HG03439 (cell line): ENCODE results near the gene RALGAPA2.

ENCODE experiments used
- ATAC-seq: cut with Tn5 transposase; IDR thresholded peaks from one replicate; pipeline ENCODE4 v1.9.1; 2021; ENCODE audit warnings: mild to moderate bottlenecking, moderate library complexity; ENCODE audit not compliant: unreplicated experiment

The RALGAPA2 gene

DNA sequence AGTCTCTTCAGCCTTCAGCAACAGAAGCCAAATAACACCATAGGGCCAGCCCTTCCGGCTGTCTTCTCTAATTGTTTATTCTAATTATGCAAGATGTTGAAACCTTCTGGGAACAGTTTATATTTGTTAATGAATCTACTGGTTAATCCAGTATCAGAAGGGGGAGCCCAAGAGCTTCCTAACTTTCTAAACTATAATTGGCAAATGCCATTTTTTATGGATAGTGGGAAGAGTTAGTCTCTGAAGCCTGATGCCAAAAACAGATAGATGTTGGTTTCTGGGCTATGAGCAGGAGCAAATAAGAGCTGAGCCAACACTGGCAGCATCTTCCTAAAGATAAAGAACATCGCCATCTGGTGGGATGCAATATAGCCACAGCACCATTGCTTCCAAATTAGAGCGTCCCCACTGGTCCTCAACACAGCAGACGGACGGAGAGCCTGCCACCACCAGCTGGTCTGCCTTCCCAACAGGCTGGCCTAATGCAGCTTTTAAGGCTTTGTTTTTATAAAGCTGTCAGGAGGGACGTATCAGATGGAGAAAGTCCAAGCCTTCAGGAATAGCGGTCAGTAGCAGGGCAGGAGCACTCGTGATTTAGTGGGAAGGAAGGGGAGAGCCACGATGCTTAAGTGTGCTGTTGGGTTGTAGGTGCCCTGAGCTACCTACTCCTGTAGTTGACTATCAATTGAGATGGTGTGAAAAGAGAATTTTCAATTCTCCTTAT is 118.8 kb downstream of the RALGAPA2 start:
- ATAC-seq: no peak

- no peak for ATAC-seq
These were observed 127.3 kb downstream of the RALGAPA2 start for GRCh38 chr20:20585146-20585545.

GRCh38 chr20:20582734-20583133 is 129.7 kb downstream of the RALGAPA2 start:
- ATAC-seq: no peak

DNA sequence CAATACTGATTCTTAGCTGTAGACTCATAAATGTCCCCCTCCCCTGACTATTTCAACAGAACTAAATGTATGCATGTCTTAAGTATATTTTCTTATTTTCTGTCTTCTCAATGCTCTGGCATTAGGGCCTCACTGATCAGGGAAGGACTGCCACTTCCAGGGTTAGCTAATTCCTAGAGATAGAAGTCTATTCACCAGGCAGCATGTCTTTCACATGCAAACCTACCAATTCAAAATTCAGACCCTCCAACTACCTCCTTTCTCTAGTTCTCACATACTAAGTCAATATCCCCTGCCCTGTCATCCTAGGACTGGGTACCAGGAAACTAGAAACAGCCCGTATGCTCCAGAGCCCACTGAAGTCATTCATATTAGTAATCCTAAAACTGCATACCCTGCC is 132.3 kb downstream of the RALGAPA2 start:
- ATAC-seq: no peak

DNA sequence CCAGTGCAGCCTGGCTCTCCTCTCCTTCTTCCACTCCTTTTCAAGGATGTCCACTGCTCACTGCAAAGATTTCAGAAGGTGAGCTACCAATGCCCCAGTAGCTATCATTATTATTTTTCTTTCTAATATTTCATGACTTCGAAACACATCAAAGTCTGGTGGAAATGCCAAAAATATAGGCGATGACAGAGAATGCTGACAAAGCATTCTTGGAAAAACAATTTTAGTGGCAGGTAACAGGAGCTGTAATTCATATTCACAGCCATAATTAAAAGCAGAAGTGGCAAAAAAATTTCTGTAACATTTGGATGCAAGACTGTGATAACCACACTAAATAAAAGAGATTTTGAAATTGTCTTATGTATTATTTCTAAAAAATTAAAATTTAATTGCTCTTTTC is 133.6 kb downstream of the RALGAPA2 start:
- ATAC-seq: no peak

DNA sequence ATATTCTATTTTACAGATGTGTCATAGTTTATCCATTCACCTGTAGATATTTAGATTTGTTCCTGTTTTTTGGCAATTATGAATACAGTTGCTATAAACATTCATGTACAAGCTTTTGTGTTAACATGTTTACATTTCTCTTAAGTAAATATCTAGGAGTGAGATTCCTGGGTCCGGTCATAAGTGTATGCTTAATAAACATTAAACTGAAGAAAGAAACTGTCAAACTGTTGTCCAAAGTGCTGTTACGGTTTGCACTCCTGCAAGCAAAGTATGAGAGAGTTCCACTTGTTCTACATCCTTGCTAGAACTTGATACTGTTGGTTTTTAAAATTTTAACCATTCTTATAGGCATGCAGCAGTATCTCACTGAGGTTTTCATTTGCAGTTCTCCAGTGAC is 138.6 kb downstream of the RALGAPA2 start:
- ATAC-seq: no peak

DNA sequence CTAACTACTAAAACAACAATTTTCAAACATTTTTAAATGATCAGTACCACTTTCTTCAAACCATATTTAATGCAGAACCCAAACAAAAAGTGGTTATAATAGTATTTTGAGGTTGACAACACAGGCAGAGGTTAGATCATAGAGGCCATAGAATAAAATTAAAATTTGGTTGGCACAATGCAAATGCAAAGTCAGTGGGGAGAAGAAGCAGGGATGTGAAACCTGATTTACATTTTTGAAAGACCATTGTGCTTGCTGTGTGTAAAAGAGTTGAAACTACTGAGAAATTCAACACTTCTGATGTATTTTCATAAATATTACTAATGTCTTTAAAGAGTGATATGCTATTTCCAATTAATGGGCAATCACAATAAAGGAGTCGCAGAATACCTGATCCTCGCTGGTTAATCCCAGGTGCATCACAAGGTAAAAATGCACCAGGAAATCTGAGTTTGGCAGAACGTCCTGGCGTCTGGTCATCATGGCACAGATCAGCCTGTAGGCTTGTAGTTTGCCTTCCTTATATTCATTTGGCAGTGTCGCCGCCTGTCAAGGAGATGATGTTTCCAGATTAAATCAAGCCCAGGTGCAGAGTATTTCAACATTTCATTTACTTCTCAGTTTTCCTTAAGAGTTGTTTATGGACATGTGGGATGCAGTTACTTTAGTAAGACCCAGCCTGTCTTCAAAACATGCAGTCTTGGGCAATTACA is 141.2 kb downstream of the RALGAPA2 start:
- no peak for ATAC-seq

DNA sequence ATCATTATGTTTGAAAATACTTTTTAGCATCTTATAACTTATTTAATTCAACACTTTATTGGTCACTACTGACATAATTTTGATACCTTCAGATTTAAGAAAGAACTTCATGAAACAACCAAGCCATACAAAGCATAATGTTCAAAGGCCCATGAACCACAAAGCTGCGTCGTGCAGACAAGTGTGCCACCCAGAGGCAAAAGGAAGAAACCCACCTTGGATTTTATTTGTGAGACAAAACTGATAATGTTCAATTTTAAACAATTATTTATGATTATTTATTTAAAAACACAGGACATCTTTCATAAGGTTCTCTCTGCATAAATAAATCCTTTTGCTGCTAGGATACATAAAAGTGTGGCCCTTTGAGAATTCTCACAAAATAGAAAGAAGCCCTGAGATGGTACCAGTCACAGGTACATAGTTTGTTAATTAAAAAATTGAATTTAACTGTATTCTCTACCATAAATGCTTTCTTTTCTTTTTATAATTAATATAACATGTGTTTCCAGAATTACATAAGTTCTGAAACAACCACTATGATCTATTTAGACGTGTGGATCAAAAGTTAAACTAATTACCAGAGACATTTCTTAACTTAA is 143.7 kb downstream of the RALGAPA2 start:
- ATAC-seq: no peak

GRCh38 chr20:20567712-20568111 is 144.7 kb downstream of the RALGAPA2 start:
- ATAC-seq: no peak

DNA sequence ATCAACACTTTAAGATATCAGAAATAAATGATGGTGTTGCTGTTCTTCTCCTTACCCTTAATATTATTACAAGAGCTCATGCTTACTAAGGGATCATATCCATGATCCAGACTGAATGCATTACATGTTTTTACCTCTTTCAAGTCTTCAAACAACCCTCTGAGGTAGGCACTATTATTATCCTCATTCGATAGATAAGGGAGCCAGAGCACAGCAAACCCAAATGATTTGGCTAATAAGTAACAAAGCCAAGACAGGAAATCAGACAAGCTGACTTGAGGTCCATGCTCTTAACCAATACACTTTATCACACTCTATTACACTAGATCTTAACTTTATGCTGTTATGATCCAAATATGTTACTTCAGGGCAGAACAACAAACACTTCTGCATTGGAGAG is 145.9 kb downstream of the RALGAPA2 start:
- ATAC-seq: no peak

DNA sequence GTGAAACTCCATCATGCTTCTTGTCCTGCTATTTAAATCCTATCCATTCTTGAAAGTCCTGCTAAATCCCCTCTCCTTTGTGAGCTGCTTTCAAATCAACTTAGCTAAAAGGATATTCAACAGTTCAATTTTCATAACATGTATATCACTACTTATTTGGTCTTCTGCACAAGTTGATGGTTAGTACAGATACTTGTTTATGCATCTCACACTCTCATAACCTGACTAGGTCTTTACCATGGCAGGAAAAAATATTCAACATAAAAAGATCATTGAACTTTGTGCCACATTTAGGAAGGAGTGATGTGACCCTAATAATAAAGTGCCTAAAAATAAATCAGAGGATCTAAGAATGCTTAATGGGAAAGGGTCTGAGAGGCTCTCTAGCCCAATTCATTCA is 148.2 kb downstream of the RALGAPA2 start:
- no peak for ATAC-seq

- no peak for ATAC-seq
These were observed 149.9 kb downstream of the RALGAPA2 start for GRCh38 chr20:20562507-20562906.

DNA sequence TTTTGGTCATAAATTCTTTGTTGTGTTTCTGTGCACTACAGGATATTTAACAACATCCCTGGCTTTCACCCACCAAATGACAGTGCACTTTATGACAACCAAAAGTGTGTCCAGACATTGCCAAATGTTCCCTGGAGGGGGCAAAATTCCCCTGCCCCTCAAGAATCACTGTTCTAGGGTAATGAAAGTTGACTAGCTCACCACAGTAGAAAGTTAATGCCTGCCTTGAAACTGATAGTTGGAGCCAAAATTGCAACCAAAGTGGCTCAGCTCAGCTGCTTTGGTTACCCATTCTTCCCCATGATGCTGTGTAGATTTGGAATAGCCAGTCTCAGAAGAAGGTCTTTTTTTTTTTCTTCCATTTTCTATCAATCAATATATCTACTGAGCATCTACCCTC is 150.6 kb downstream of the RALGAPA2 start:
- no peak for ATAC-seq

- ATAC-seq: no peak
These were observed 151.3 kb downstream of the RALGAPA2 start for GRCh38 chr20:20561172-20561571.

DNA sequence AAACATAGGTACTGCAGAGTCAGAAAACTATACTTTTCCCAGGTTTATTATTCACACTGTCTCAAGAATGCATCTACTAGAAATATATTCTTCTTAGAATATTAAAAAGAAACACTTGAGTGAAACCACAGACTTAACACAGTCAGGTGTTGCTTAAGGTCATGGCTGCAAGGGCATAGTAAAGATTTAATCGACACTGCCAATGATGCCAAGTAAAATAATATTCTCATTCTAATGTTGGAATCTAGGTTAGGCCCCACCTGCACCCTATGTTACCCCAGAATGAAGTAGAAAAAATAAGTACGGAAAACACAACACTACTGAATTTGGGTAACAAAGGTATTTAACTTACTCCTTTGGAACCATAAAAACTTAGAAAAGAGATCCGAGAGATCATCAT is 155.0 kb downstream of the RALGAPA2 start:
- no peak for ATAC-seq

DNA sequence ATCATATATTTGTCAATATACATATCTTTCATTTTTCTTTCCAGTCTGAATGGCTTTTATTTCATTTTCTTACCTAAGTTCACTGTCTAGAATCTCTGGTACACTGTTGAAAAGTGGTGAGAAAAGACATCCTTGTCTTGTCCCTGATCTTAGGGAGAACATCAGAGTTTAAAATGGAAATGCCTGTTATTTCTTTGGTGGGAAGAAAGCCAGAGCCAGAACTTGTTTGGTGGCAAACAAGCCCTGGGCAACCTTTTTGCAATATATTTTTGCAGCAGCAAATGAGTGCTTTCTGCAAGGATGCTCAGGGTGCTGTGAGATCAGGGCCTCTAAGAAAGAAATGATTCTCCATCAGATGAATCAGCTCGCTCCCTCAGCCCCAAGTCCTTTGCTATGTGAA is 156.6 kb downstream of the RALGAPA2 start:
- no peak for ATAC-seq

- ATAC-seq: no peak
These were observed 157.5 kb downstream of the RALGAPA2 start for GRCh38 chr20:20554951-20555350.

DNA sequence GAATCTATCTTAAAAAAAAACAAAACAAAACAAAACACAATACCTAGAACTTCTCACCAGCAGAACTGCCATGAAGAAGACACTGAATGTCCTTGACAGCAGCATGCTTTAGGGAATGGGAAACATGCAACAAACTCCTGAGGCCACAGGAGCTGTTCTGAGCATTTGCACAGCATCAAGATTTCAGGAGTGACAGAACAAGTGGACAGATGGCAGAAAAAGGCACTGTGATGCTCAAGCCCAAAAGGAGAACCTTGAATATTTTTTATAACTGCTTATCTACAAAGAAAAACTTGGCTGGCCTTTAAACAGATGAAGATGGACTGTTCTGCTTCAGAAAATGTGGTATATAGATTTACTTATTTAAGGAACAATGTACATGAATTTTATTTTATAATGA is 158.9 kb downstream of the RALGAPA2 start:
- no peak for ATAC-seq

GRCh38 chr20:20552076-20552475 is 160.4 kb downstream of the RALGAPA2 start:
- ATAC-seq: no peak

DNA sequence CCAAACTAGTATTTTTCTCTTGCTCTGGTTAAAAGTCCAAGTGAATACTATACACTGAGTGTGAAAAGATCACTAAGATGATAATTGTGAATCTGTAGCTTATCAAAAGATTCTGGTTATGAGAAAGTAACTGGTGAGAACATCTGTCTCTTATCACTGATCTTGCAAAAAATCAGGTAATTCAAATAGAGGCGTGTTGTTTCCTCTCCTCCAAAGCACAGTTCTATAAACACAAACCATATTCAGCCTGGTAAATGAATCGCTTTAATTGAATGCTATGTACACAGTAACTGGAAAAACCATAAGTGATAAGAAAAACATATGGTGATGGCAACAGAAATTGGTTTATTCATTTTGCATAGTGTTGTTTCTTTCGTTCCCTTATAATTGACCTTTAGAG is 161.0 kb downstream of the RALGAPA2 start:
- ATAC-seq: no peak

GRCh38 chr20:20549704-20550103 is 162.7 kb downstream of the RALGAPA2 start:
- ATAC-seq: no peak

- ATAC-seq: no peak
These were observed 163.2 kb downstream of the RALGAPA2 start for GRCh38 chr20:20549267-20549612.
